ENCODE measurements around the gene OR6B1. TPM values are rescaled to one million over a fixed set of nuclear protein-coding genes. Genes with fewer than 3 reads are reported as not detected.

The OR6B1 gene
- total RNA-seq, 2 experiments from 2014 or later: not detected

- ChIA-PET CTCF (interaction anchor here (1.3 kb wide), 1 partner anchor 8 kb away, joined by 3 read pairs; no protein-coding TSS in a partner anchor), POLR2A (no interaction called here)
- no peak overlapping the region for H3K4me3 ChIP-seq (ENCODE audit: low read length)
- ATAC-seq (ENCODE audit: poor library complexity) (no peak), DNase-seq (no peak)
- Mint-ChIP-seq H3K27me3 (no peaks in the 10 kb centered on the region), H3K4me1 (ENCODE audit: low read depth) (no peaks in the 10 kb centered on the region), H3K27ac (no peak overlapping the region), H3K36me3 (ENCODE audit: low read depth) (no peaks in the 10 kb centered on the region), H3K9me3 (no peaks in the 10 kb centered on the region), H3K4me3 (no peak overlapping the region)
- H3K9me3 ChIP-seq (ENCODE audit: control insufficient read depth in 1 of 2, insufficient read depth in 1 of 2, low read length in 2 of 2): no peaks in the 10 kb centered on the region
- H3K4me1 ChIP-seq (ENCODE audit: insufficient read depth, low read length): no peaks in the 10 kb centered on the region
- intact Hi-C loops (cut with DNase I, micrococcal nuclease): no loop called here
- no peak for TF ChIP-seq CTCF (IDR thresholded peaks at IDR 0.05)
- H3K27ac ChIP-seq (ENCODE audit: low read depth in 1 of 2, low read length in 2 of 2): no peak overlapping the region
- H3K36me3 ChIP-seq (ENCODE audit: insufficient read depth, low read length): no peaks in the 10 kb centered on the region
- H3K27me3 ChIP-seq (ENCODE audit: control insufficient read depth in 1 of 2, insufficient read depth in 2 of 2, low read length in 2 of 2): peaks cover 0 to 4% of the 10 kb centered on the region in 2 experiments
Observed at GRCh38 chr7:144022169-144022568, 22.0 kb downstream of the OR6B1 start.

- H3K9me3 ChIP-seq (ENCODE audit: control insufficient read depth in 1 of 2, insufficient read depth in 1 of 2, low read length in 2 of 2): no peaks in the 10 kb centered on the region
- H3K4me1 Mint-ChIP-seq (ENCODE audit: low read depth): no peaks in the 10 kb centered on the region
- no peak for TF ChIP-seq CTCF (IDR thresholded peaks at IDR 0.05)
- CTCF ChIA-PET: no interaction called here
- POLR2A ChIA-PET: no interaction called here
- no peak for ATAC-seq (ENCODE audit: poor library complexity)
- H3K27me3 ChIP-seq (ENCODE audit: control insufficient read depth in 1 of 2, insufficient read depth in 2 of 2, low read length in 2 of 2): peaks cover 0 to 4% of the 10 kb centered on the region in 2 experiments
- no peak overlapping the region for H3K4me3 Mint-ChIP-seq
- H3K4me1 ChIP-seq (ENCODE audit: insufficient read depth, low read length): no peaks in the 10 kb centered on the region
- H3K27me3 Mint-ChIP-seq: no peaks in the 10 kb centered on the region
- no peaks in the 10 kb centered on the region for H3K36me3 ChIP-seq (ENCODE audit: insufficient read depth, low read length)
- no peak overlapping the region for H3K27ac ChIP-seq (ENCODE audit: low read depth in 1 of 2, low read length in 2 of 2)
- intact Hi-C loops (cut with DNase I, micrococcal nuclease): no loop called here
- no peaks in the 10 kb centered on the region for H3K36me3 Mint-ChIP-seq (ENCODE audit: low read depth)
- no peak overlapping the region for H3K27ac Mint-ChIP-seq
- H3K9me3 Mint-ChIP-seq: no peaks in the 10 kb centered on the region
- no peak for DNase-seq
- no peak overlapping the region for H3K4me3 ChIP-seq (ENCODE audit: low read length)
Observed at GRCh38 chr7:144023171-144023827, 23.2 kb downstream of the OR6B1 start.

- ChIA-PET POLR2A (no interaction called here), CTCF (no interaction called here)
- intact Hi-C loops (cut with DNase I, micrococcal nuclease): no loop called here
- Mint-ChIP-seq H3K27ac (no peak overlapping the region), H3K27me3 (no peaks in the 10 kb centered on the region), H3K4me1 (ENCODE audit: low read depth) (no peaks in the 10 kb centered on the region), H3K36me3 (ENCODE audit: low read depth) (no peaks in the 10 kb centered on the region), H3K9me3 (no peaks in the 10 kb centered on the region), H3K4me3 (no peak overlapping the region)
- no peak overlapping the region for H3K27ac ChIP-seq (ENCODE audit: low read depth in 1 of 2, low read length in 2 of 2)
- no peaks in the 10 kb centered on the region for H3K4me1 ChIP-seq (ENCODE audit: insufficient read depth, low read length)
- peaks cover 0 to 4% of the 10 kb centered on the region in 2 experiments for H3K27me3 ChIP-seq (ENCODE audit: control insufficient read depth in 1 of 2, insufficient read depth in 2 of 2, low read length in 2 of 2)
- no peaks in the 10 kb centered on the region for H3K9me3 ChIP-seq (ENCODE audit: control insufficient read depth in 1 of 2, insufficient read depth in 1 of 2, low read length in 2 of 2)
- DNase-seq (no peak), ATAC-seq (ENCODE audit: poor library complexity) (no peak)
- H3K36me3 ChIP-seq (ENCODE audit: insufficient read depth, low read length): no peaks in the 10 kb centered on the region
- H3K4me3 ChIP-seq (ENCODE audit: low read length): no peak overlapping the region
- TF ChIP-seq CTCF (IDR thresholded peaks at IDR 0.05): no peak
Observed at GRCh38 chr7:144024213-144024612, 24.1 kb downstream of the OR6B1 start.

All from CD4-positive, alpha-beta T cell (primary cell).